ENCODE data around the gene ADAMTS2.

The ADAMTS2 gene

DNA sequence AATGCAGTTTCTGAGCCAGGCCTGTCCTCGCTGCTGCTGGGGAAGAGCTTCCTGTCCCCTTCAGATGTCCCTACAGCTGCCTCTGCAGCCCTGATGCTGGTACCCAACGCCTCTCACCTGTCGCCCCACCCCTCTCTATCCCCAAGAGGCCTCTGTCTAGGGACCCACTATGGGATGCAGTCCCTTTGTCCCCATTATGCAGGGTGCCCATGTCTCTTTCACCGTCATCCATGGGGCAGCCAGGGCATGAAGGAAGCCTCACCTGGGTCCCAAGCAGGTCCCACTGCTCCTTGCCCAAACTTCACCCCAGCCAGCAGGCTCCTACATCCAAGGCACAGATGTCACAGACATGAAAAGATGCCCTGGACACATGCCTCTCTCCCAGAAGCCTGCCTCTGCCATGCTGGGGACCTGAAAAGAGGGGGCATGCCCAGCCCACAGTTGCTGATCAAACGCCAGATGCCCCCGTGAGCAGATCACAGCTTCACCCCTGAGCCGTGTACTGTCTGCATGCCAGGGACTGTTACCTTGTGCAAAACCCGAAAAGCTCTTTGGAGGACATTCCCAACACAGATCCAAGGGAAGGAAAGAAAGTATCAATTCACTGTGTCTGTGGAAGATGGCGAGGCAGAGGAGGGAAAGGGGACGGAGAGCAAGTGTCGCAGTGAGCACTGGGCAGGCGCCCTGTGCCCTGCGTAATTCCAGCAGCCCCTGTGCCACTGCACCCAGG lies 81.0 kb downstream of the ADAMTS2 start:
- no peak for DNase-seq

DNA sequence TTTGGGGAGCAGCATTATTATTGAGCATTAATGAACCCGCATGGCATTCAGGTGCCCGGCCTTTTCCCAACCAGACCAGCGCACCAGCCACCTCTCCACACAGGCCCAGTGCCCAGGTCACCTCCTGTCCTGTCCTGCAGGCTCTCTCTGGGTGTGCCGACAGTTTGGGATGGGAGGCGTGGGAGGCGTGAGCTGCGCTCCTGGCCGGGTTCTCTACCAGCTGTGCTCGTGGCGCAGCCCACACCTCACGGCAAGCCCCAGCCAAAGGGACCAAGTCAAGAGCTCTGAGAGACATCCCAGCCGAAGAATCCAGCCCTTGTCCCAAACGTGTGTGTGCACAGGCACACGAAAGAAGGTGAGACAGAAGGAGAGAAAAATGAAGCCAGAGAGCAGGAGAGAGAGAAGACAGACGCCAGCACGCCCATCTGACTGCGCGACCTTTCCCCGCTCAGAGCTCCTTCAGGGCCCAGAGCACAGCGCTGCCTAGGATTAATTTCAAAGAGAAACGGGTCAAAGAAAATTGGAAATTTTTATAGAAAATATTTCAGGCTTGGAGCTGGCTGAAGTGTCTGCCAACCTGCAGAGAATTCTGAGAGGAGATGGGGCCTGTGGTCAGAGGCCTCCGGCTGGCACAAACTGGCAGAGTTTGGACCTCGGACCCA lies 81.7 kb downstream of the ADAMTS2 start:
- no peak for DNase-seq

DNA sequence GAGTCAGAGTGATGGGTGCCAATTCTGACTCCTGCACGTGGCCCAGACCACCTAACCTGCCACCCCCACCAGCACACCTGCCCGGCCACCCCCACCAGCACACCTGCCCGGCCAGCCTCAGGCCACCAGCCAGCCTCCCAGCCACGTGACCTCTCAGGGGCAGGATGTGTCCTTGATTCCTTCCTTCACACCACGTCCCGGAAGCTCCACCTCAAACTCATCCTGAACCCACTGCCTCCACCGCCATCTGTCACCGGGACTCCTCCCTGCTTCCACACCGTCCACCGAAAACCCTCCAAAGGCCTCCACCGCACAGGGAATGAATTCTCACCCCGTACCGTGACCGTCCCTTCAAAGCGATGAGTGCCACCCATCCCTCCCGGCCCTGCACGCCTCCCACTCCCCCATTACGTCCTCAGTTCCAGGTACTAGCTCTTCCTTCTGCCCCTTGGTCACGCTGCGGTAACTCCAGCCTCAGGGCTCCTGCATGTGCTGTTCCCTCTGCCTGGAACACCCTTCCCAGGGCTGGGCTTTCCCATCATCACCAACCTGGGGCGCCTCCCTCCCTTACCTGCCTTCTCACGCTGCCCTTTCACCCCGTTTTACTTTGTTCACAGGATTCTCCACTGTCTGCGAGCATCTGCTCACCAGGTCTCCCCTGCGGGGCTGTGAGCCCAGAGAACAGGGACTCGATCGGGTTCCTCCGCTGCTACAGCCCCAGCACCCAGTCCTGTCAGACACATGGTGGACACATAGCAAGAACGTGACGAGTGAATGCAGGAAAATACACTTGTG lies 82.9 kb downstream of the ADAMTS2 start:
- no peak for DNase-seq

DNA sequence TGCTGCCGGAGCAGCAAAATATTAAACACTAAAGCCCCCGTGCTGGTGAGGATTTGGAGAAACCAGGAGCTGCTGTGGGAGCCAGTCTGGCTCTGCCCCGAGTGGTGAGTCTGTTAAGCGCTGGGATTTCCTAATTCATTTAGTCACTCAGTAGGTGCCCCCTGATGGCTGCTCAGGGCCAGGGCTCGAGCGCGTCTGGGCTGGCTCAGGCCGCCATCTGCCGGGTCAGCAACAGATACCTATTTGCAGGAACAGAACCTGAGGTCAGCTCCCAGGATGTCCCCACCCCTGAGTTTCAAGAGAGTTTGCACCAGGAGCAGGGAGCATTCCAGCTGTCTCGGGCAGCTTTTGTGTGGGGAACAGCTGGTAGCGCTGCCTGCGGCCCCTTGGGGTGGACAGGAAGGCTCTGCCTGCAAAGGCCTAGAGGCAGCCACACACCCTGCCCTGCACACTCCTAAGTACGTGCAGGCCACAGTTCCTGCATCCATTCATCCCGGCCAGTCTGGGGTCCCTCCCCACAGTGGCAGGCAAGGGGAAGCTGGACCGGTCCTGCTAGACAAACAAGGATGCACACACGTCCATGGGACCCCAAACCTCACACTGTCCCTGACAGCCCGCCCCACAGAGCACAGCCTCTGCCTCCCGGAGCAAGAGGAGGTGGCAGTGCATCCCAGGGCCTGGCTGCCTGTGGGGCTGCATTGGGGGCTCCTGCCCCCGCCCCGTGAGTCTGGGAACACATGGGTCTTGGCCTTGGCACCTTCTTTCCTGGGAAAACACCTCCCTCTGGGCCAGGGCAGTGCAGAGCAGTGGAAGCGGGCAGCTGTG lies 83.7 kb downstream of the ADAMTS2 start:
- DNase-seq, result no peak

DNA sequence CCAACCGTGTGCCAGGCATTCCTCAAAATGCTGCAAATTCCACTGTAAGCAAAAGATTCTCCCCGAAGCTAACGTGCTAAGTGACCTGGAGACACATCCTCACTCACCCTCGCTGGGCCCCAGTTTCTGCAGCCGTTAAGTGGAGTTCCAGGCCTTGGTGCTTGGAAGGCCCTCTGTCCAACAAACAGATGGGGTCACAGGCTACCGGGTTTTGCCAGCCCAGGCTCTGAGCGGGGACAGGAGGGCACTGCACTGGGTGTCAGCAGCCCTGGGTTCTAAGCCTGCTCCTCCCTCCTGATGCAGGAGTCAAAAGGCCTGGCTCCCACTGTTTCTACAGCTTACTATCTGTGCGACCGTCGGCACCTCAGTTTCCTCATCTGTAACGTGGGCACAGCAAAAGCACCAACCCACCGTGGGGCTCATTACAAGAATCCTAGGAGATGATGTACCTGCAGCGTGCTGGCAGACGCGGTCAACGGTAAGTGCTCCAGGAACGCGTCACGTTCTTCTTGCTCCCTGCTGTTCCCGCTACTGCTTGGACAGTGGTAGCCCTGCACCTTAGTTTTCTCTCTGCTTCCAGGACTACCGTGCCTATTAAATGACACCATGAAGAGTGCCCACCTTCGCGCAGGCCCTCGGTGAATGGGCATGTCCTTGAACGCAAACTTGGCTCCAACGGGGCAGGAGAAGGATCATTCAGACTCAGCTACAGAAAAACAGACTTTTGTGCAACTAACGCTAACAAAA lies 84.8 kb downstream of the ADAMTS2 start:
- no peak for DNase-seq

DNA sequence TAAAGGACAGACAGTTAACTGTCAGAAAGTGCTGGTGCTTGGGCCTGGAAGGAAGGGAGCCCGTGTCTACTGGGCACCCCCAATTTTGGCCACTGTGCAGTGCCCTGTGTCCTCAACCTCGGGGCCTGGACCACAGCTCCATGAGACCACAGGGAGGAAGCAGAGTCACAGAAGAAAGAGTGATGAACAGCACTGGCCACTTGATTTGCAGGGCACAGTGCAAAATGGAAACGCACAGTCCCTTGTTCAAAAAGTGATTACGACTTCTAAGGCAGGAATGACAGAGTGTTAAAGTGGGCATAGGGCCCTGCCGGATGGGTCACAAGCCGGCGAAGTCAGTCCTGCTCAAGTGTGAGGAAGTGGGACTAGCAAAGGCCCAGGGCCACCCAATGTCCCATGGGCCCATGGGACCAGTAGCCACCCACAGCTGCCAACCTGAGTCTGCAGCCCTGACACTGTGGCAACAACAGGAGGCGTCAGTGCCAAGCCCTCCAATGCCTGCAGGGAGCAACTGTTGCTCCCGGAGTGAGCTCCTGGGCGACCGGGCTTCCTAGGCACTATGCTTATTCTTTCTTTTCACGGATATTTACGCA lies 85.4 kb downstream of the ADAMTS2 start:
- DNase-seq, result no peak

DNA sequence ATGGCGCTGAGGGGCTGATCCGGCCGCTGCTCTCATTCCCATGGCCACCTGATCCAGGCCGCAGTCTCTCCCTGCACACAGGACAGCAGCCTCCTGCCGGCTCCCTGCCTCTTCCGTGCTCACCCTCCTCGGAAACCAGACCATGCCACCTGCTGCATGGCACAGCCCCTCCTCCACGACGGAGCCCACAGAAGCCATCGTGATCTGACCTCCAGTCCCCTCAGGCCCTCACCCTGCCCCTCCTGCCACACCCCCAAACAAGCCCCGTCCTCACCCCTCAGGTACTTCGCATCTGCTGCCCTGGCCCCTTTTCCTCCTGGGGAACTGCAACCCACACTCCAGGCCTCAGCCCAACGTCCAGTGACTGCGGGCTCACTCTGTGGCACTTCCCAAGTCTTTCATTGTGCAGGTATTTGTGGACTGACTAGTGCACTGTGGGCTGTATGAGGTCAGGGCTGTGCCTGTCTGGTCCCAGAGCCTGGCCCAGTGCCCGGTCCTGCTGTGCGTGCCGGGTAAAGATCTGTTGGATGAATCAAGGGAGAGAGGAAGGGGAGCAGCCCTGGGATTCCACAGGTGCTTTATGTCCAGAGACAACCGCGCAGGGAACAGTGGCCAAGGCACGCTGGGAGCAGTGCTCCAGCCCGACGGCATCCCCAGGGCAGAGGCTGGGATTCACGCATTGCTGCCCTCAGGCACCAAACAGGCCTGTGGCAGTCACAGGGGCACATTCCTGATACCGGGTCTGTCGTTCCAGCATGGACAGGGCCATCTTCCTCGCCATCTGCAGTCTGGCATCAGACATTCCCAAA lies 86.1 kb downstream of the ADAMTS2 start:
- DNase-seq, result no peak

DNA sequence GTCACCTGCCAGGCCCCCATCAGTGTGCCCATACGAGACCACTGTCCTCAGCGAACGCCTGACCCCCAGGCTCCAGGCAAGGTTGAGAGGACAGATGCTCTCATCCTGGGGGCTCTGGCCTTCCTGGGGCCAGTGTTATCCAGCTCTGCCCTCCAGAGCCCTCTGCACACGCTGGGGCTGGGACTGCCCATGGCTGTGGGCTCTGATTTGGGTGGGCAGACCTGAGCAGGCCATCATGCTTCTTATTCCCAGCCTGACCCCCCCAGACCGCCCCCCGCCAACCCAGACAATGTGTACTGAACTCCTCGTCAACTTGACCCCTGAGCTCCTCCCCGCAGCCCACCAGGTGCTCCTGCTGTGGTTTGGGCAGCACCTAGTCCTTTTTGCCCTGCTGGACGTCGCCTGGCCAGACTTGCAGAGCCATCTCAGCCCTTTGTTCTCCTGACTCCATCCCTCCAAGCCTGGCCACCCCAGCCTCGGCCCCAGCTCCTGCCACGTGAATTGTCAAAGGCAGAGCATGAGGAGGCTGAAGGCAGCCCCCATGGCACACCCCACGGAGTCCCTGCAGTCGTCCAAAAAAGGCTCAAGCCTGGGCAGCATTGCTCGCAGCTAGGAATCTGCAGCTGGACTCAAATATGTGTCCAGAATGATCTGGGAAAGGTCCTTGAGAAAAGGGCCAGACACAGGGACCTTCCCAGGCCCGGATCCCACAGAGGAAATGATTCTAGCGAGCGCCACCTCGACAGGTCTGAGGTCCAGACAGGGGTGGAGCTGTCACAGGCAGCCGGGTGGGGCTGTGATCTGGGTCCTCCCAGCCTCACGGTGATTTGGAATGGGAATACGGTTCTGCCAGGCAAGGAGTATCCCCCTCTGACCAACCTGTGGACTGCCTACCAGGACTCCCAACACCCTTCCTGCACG lies 87.0 kb downstream of the ADAMTS2 start:
- no peak for DNase-seq

DNA sequence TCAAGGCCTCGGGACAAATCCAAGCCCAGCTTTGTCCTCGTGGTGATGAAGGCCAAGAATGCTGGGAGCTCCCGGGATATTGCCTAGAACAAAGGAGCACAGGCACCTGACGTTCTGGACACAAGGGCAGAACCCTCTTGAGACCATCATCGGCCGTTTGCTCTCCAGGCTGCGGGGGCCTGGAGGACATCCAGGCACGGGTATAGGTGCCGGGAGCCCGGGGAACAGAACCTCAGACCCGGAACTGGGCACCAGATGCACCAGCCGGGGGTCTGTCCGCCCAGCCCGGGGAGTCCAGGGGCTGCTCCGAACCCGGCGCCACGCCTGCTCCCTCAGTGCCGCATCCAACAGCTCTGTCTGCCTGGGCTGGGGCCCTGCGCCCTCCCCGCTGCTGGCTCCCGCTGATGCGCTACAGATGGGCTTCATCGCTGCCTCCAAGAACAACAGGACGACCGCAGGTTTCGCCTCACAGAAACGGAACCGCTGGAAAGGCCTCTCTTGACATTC lies 88.0 kb downstream of the ADAMTS2 start:
- no peak for DNase-seq

DNA sequence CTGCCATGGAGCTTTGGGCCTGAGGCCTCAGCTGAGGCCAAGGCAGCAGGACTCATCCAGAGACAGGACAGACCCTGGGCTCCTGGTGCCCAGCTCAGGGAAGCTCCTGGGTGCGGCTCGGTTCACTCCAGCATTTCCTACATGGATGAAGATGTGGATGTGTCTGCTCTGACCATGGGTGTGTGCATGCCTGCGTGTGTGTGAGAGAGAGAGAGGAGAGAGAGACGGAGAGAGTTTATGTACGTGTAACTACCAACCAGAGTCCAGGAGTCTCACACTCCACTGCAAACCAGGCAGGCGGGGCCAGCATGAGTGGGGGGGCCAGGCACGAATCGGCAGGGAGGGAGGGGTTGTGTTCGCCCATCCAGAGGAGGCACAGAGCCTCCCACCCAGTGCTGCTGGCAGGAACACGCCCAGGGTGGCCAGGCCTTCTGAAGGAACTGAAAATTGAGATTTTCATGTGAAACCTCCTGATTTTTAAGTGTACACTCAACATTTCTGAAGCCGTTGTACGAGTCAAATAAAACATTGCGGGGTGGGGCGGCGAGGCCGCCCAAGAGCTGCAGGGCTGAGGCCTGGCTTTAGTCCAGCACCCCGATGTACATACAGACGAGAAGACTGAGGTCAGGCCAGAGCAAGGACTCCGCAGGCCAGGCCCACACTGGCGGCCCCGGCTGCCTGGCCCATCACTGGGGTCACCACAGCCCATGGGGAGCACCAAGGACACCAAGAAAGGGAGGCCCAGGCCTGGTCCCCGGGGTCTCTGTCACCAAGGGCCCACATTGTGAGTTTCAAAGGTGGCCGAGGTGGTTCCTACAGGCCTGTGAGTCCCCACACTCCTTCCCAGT lies 88.7 kb downstream of the ADAMTS2 start:
- no peak for DNase-seq

DNA sequence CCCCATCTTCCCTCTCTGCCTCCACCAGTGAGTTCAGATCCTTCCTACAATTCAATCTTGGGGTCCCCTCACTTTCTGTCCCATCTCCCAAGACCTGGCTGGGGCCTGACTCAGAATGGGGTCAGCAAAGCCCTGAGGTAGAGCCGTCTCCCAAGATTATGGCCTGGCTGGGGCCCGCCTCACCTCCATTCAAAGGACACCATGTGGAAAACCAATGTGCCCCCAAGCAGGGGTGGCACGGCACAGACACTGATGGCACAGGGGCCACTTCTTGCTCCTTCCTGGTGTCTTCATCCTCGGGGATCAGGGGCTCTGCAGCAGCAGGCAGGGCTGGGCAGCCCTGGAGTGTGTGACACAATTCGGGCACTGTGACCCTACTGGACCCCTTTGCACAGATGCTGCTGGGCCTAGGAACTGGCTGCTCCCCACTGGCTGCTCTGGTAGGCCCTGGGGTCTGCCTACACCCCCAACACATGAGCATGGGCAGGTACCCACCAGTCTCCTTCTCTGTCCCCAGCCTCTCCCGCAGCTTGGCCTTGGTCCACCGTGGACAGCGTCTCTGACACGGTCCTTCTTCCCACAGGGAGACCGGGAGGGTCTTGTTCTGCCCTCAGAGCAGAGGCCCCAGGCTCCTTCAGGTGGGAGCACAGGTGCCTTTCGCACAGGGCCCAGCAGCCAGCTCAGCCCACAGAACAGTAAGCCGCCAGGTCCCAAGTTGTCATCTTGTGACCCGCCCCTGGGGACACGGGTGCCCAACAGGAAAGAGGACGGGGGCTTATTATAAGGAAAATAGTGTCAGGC lies 89.5 kb downstream of the ADAMTS2 start:
- no peak for DNase-seq

DNA sequence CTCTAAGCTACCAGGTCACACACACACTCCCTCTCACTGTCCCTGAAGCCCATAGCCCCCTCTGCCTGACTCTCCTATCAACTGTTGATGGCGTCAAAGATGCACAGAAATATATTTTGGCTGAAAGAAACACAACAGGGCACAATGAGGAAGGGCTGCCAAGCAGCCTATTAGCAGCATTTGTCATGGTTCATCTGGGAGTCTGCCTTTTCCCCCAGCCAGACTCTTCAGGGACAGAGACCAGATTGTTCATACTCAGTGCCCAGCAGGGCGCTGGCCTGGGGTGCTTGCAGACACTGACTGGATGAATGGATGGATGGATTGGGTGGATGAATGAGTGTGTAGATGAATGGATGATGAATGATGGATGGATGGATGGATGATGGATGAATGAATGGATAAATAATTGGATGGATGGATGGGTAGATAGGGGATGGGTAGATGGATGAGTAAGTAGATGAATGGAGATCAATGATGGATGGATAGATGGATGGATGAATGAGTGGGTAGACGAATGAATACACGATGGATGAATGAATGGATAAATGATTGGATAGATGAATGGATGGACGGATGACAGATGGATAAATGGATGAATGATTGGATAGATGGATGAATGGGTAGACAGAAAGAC lies 90.5 kb downstream of the ADAMTS2 start:
- no peak for DNase-seq

DNA sequence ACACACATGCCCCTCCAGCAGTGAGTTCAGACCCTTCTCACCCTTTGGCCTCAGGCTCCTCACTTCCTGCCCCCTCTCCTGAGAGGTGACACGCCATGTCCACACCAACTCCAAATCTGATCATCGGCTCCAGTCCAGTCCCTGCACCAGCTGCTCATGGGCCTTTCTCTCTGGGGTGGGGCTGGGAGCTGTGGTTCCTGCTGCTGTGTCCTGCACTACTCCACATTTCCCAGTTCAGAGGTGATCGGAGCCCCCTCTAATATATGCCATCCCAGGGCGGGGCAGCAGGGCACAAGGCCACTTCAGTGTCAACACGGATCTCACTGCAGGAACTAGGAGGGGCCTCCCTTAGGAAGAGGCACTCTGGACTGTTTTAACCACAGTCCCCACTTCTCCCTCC lies 91.5 kb downstream of the ADAMTS2 start:
- DNase-seq, result no peak

DNA sequence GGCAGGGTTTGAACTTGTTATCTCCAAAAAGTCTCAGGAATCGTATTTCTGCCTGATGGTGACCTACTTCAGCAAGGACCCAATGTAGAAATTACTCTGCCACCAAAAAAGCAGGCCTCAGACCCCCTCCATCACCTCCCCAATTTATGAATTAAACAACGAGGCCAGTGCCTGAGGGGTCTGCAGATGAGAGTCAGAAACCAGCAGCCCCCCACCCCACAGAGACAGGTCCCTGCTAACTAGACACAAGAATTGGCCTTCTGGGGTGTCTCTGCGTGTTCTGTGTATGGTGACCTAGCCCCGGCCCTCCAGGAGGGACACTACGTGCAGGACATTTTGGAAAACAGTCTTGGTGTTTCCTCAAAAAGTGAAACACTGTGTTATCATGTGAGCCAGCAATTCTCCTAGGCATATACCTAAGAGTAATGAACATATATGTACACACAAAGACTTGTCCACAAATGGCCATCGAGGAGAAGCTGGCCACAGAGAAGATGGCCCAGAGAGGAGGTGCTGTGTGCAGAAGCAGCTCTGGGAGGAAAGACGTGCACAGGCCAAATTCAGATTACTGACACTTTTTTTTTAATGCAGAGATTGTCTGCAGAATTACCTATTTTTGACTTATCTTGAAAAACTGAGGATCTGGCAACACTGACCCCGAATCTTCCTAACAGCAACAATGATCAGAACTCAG lies 93.8 kb downstream of the ADAMTS2 start:
- DNase-seq, result no peak

DNA sequence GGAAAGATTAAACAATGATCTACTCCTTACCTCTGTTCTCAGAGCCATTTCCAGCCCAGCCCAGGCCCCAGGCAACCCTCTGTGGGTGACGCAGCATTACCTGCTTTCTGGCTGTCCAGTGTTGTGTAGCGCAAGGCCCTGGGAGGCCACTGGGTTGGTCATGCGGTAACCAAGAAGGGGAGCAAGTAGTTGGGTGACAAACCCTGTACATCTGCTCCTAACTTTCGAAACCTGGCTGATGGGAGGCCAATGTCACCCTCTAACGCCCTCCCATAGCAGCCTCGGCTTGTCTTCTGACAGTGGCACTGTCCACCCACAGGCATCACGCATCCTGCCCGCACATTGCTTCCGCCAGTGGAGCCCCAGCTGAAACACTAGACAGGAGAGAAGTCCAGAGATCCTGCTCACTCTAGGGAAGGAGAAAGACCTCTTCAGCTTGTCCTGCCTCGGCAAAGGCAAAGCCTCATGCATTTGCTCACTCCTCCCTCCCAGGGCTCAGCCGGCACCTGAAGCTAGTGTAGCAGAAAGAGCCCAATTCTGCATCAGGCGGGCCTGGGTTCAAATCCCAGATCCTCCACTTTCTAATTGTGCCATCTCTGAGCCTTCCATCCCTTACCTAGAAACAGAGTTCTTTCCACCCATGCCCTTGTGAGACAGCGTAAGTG lies 94.6 kb downstream of the ADAMTS2 start:
- no peak for DNase-seq

DNA sequence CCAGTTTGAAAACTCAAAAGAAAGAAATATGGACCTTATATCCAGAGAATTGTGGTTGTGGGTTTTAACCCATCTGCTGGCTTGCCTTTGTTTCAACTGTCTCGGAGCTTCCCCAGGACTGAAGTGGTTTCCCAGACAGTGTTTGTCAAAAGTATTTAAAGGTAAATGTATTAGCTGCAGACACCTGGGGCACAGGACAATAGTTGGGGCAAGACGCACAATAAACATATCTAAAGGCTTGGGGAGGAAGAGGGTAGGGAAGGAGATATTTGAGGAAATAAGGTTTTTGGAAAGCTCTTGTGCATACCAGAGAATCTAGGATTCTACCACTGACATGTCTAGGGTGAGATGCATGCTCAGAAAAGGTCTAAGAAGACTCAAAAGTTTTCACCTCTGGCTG lies 99.0 kb downstream of the ADAMTS2 start:
- no peak for DNase-seq

Measured in hippocampal formation (tissue), 2 donors.